A549 (cell line): ENCODE measurements around the gene DAGLB. TPM values are rescaled to one million over a fixed set of nuclear protein-coding genes. Genes with fewer than 3 reads are reported as not detected.

ENCODE experiments used
- ATAC-seq, 2 experiments: fragments of 200-7000 bp in 1 of 2; fragments of >200 bp in 1 of 2; cut with Nextera tagmentation in 1 of 2; cut with Tn5 transposase in 1 of 2; 3 replicates each; pipeline versions ENCODE4 v1.8.0 to v1.9.1; 2018 to 2020; ENCODE audit warnings: mild to moderate bottlenecking in 1 of 2, moderate library complexity in 1 of 2
- CTCF ChIA-PET: fragments of 300-600 bp; sonication (Branson Sonifier 250); formaldehyde crosslinking; extraction: SDS; loops from one replicate; lab custom pipeline; 2021; ENCODE audit warnings: antibody characterized with exemption, inconsistent platforms; lab: Yijun Ruan, JAX
- POLR2A ChIA-PET: fragments of 350-600 bp; formaldehyde crosslinking; extraction: SDS; loops from one replicate; lab custom pipeline; 2021; ENCODE audit warnings: antibody characterized with exemption, inconsistent platforms; lab: Yijun Ruan, JAX
- DNase-seq, 2 experiments: peaks; one replicate each; pipeline versions ENCODE4 v3.0.0 to v3.0.0-alpha.2; 2011 to 2016; ENCODE audit warnings: low read depth in 1 of 2, low spot score in 1 of 2
- FAIRE-seq: peaks from 2 replicates; lab custom pipeline; 2011; peaks lifted over from hg19 to GRCh38; lab: Jason Lieb, UNC
- H3K27ac ChIP-seq, 2 experiments: fragments of >200 bp; sonication (Bioruptor Twin); formaldehyde crosslinking; 3 replicates each; pipeline ENCODE4 v1.5.1; 2016 to 2017
- H3K4me1 ChIP-seq: fragments of >200 bp; sonication (Bioruptor Twin); formaldehyde crosslinking; 3 replicates; pipeline ENCODE4 v1.6.1; 2016
- H3K4me2 ChIP-seq: fragments of >200 bp; sonication (Bioruptor Twin); formaldehyde crosslinking; 3 replicates; pipeline ENCODE4 v1.6.1; 2016
- H3K4me3 ChIP-seq: fragments of >200 bp; sonication (Bioruptor Twin); formaldehyde crosslinking; 3 replicates; pipeline ENCODE4 v1.5.1; 2016
- H3K9me3 ChIP-seq: fragments of >200 bp; sonication (Bioruptor Twin); formaldehyde crosslinking; 3 replicates; pipeline ENCODE4 v1.6.1; 2016
- ATOH8 ChIP-seq: fragments of 250-450 bp; sonication (Bioruptor Pico); IDR thresholded peaks from 2 replicates; pipeline ENCODE4 v1.5.0; 2020; ENCODE audit warnings: low read depth, mild to moderate bottlenecking, moderate library complexity
- BCL3 ChIP-seq: fragments of >200 bp; sonication (Bioruptor Twin); formaldehyde crosslinking; IDR thresholded peaks from 3 replicates; pipeline ENCODE4 v1.6.1; 2016
- CBX2 ChIP-seq: fragments of 200-600 bp; sonication (generic); IDR thresholded peaks from 2 replicates; pipeline ENCODE4 v1.6.1; 2016; ENCODE audit warnings: low read depth, mild to moderate bottlenecking, borderline replicate concordance
- CHD2 ChIP-seq: fragments of 150-350 bp; IDR thresholded peaks from 2 replicates; pipeline ENCODE4 v1.6.1; 2014; ENCODE audit warnings: low read length; ENCODE audit not compliant: partially characterized antibody
- CHD4 ChIP-seq: fragments of 200-600 bp; sonication (generic); IDR thresholded peaks from 2 replicates; pipeline ENCODE4 v1.6.1; 2016; ENCODE audit warnings: antibody characterized with exemption, mild to moderate bottlenecking, borderline replicate concordance
- CTCF ChIP-seq: fragments of >200 bp; sonication (Bioruptor Twin); formaldehyde crosslinking; IDR thresholded peaks from 3 replicates; pipeline ENCODE4 v1.5.1; 2016
- E2F6 ChIP-seq: IDR thresholded peaks from 2 replicates; pipeline ENCODE4 v1.6.1; 2012; ENCODE audit warnings: low read depth, borderline replicate concordance
- EHMT2 ChIP-seq: fragments of 200-600 bp; sonication (generic); IDR thresholded peaks from 2 replicates; pipeline ENCODE4 v1.6.1; 2016; ENCODE audit warnings: antibody characterized with exemption, low read depth, mild to moderate bottlenecking, moderate library complexity
- ELK1 ChIP-seq: fragments of 150-350 bp; IDR thresholded peaks from 2 replicates; pipeline ENCODE4 v1.6.1; 2014; ENCODE audit warnings: low read depth, mild to moderate bottlenecking, low read length
- EP300 ChIP-seq, 2 experiments: fragments of >200 bp; sonication (Bioruptor Twin); formaldehyde crosslinking; IDR thresholded peaks; 2 replicates in 1 of 2; 3 replicates in 1 of 2; pipeline ENCODE4 v1.6.1; 2016 to 2017
- ESRRA ChIP-seq: fragments of 150-350 bp; IDR thresholded peaks from 2 replicates; pipeline ENCODE4 v1.6.1; 2014; ENCODE audit warnings: mild to moderate bottlenecking, low read length, borderline replicate concordance
- FOSB ChIP-seq: fragments of 250-450 bp; sonication (Bioruptor Pico); IDR thresholded peaks from 2 replicates; pipeline ENCODE4 v1.5.0; 2020; ENCODE audit warnings: mild to moderate bottlenecking, moderate library complexity
- HDAC2 ChIP-seq: fragments of 200-600 bp; sonication (generic); IDR thresholded peaks from 2 replicates; pipeline ENCODE4 v1.6.1; 2016
- HMGXB4 ChIP-seq: fragments of 250-450 bp; sonication (Bioruptor Pico); IDR thresholded peaks from 2 replicates; pipeline ENCODE4 v1.5.0; 2021; ENCODE audit warnings: mild to moderate bottlenecking, moderate library complexity, borderline replicate concordance
- HOXA7 ChIP-seq: fragments of 250-450 bp; sonication (Bioruptor Pico); IDR thresholded peaks from 2 replicates; pipeline ENCODE4 v1.5.0; 2020; ENCODE audit warnings: mild to moderate bottlenecking, moderate library complexity
- KDM1A ChIP-seq: fragments of 200-600 bp; sonication (generic); IDR thresholded peaks from 2 replicates; pipeline ENCODE4 v1.6.1; 2016; ENCODE audit warnings: low read depth, mild to moderate bottlenecking
- KDM5A ChIP-seq: fragments of 200-600 bp; sonication (generic); IDR thresholded peaks from 2 replicates; pipeline ENCODE4 v1.6.1; 2016; ENCODE audit warnings: antibody characterized with exemption, mild to moderate bottlenecking
- MAX ChIP-seq: IDR thresholded peaks from 2 replicates; pipeline ENCODE4 v1.6.1; 2012
- MAZ ChIP-seq: fragments of 150-350 bp; IDR thresholded peaks from 2 replicates; pipeline ENCODE4 v1.6.1; 2014; ENCODE audit warnings: antibody characterized with exemption, low read depth, low read length, borderline replicate concordance
- NFE2L2 ChIP-seq: fragments of 150-350 bp; conservative IDR thresholded peaks from 2 replicates; pipeline ENCODE4 v1.6.1; 2014; ENCODE audit warnings: low read length
- NR3C1 ChIP-seq: fragments of >200 bp; sonication (Bioruptor Twin); formaldehyde crosslinking; IDR thresholded peaks from 3 replicates; pipeline ENCODE4 v1.6.1; 2017
- PBX3 ChIP-seq: IDR thresholded peaks from 2 replicates; pipeline ENCODE4 v1.6.1; 2012
- RFX5 ChIP-seq: fragments of 450-650 bp; IDR thresholded peaks from 2 replicates; pipeline ENCODE4 v1.7.1; 2014; ENCODE audit warnings: antibody characterized with exemption, mild to moderate bottlenecking, moderate library complexity
- SMC3 ChIP-seq: fragments of >200 bp; sonication (Bioruptor Twin); formaldehyde crosslinking; IDR thresholded peaks from 3 replicates; pipeline ENCODE4 v1.6.1; 2018; ENCODE audit warnings: inconsistent platforms
- TP53 ChIP-seq: fragments of 250-450 bp; sonication (Bioruptor Pico); IDR thresholded peaks from 2 replicates; pipeline ENCODE4 v1.5.0; 2021; ENCODE audit warnings: mild to moderate bottlenecking, moderate library complexity
- USF2 ChIP-seq: fragments of 450-650 bp; IDR thresholded peaks from 2 replicates; pipeline ENCODE4 v1.6.1; 2014; ENCODE audit warnings: antibody characterized with exemption
- ZNF302 ChIP-seq: fragments of 250-450 bp; sonication (Bioruptor Pico); IDR thresholded peaks from 2 replicates; pipeline ENCODE4 v1.9.0; 2021; ENCODE audit warnings: inconsistent platforms, mild to moderate bottlenecking, moderate library complexity
- WGBS: methylation state at CpG from one replicate; pipeline ENCODE4 v1.1.6; 2017; ENCODE audit errors: missing lambda C conversion rate; 5-methylcytosine and 5-hydroxymethylcytosine counted together
- polyA plus RNA-seq, 4 experiments: library from polyadenylated mRNA; depleted of rRNA in 3 of 4; stranded (reverse); fragments of >200 nt; fragmentation: RNase III in 1 of 4; extraction: RNeasy Plus Mini Kit Qiagen cat#74134 plus additional on column Dnase treatment in 1 of 4; gene quantifications; 2 replicates in 3 of 4; 3 replicates in 1 of 4; pipeline ENCODE4 v1.2.3, GENCODE V29; 2011 to 2017

DAGLB gene
- polyA plus RNA-seq, 2 of the 4 experiments (the other 2 are of a cell fraction): 14.5 to 19.7 TPM

- TF ChIP-seq RFX5 (no peak), USF2 (no peak), KDM1A (no peak), PBX3 (no peak), EHMT2 (no peak), CHD4 (no peak), ZNF302 (CRISPR knock-in tag) (no peak), HMGXB4 (no peak), MAZ (no peak), NR3C1 (no peak), TP53 (CRISPR knock-in tag) (no peak), FOSB (CRISPR knock-in tag) (no peak), E2F6 (no peak), CBX2 (no peak), KDM5A (no peak), ATOH8 (CRISPR knock-in tag) (no peak)
Observed at GRCh38 chr7:6423942-6424701, 23.6 kb downstream of the DAGLB start (continued).

- no peak overlapping the region for H3K4me3 ChIP-seq
- no peak overlapping the region for H3K27ac ChIP-seq
- CTCF ChIA-PET: interaction anchor here (0.6 to 2.7 kb wide), 8 partner anchors 12 to 567 kb away, joined by 3 to 6 read pairs (median 3); no protein-coding TSS in a partner anchor
- H3K4me1 ChIP-seq: peaks cover 9% of the 10 kb centered on the region
- FAIRE-seq: no peak
- H3K9me3 ChIP-seq: no peaks in the 10 kb centered on the region
- no peak for ATAC-seq
- POLR2A ChIA-PET: no interaction called here
- no peak for DNase-seq
- no peak overlapping the region for H3K4me2 ChIP-seq
- 85% methylated on average over 18 of the region's 18 CpGs for WGBS
- TF ChIP-seq NFE2L2: no peak
- no peak for TF ChIP-seq HOXA7 (CRISPR knock-in tag)
- no peak for TF ChIP-seq MAX
- no peak for TF ChIP-seq RFX5
- no peak for TF ChIP-seq FOSB (CRISPR knock-in tag)
- TF ChIP-seq SMC3: no peak
- TF ChIP-seq ESRRA: no peak
- TF ChIP-seq CTCF: no peak
- no peak for TF ChIP-seq BCL3
- TF ChIP-seq HDAC2: no peak
- TF ChIP-seq MAZ: no peak
- TF ChIP-seq CHD2: no peak
- no peak for TF ChIP-seq ELK1
- TF ChIP-seq KDM1A: no peak
- no peak for TF ChIP-seq EP300 (IDR thresholded peaks at IDR 0.05)
Observed at GRCh38 chr7:6422926-6423632, 24.7 kb downstream of the DAGLB start.
